HG03558 (cell line): ENCODE data around the gene ANOS1.
"Not testable (repeated sequence)": the region's sequence is repeated elsewhere in the genome, so short reads cannot be mapped to it uniquely, and the experiment has no call there.

ENCODE experiments used
- ATAC-seq: cut with Tn5 transposase; IDR thresholded peaks from one replicate; pipeline ENCODE4 v1.9.1; 2021; ENCODE audit warnings: moderate number of reproducible peaks; ENCODE audit not compliant: unreplicated experiment; ENCODE audit errors: extremely low read depth

The ANOS1 gene

DNA sequence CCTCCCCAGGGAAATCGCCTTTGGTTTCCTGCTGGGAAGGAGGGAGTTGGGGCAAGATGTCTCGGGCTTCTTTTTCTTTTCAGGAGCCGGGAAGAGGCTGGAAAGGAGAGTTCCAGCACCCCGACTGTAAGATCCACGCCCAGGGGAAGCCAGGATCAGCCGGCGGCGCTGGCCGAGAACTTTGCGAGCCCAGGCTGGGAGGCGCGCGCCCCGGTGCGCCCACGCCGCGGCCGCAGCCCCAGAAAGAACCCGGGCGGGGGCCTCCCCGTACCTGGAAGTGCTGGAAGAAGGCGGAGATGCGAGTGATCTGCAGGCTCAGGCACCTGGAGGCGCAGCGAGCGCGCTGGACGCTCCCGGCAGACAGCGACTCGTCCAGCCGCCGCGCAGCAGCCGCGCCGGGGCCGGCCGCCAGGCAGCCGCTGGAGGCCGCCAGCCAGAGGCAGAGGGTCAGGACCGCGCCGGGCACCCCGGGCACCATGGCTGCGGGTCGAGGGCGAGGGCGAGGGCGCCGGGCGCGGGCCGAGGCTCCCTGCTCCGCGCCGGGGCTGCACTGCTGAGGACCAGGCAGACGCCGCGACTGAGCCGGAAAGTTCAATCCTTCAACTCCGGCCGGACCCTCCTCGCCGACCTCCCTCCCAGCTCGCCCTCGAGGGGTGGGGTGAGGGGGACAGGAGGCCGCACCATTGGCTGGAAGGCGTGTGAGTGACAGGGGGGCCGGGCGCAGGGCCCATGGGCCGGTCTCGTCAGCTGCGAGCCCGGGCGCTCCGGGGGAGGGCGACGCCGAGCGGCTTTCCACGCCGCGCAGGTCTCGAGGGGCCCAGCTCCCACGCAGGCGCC, at the start of gene ANOS1:
ANOS1 (minus strand) TSS at position 579 of the 837 bp plus-strand sequence; CDS start at position 478, 101 bp downstream.
- ATAC-seq: no peak

DNA sequence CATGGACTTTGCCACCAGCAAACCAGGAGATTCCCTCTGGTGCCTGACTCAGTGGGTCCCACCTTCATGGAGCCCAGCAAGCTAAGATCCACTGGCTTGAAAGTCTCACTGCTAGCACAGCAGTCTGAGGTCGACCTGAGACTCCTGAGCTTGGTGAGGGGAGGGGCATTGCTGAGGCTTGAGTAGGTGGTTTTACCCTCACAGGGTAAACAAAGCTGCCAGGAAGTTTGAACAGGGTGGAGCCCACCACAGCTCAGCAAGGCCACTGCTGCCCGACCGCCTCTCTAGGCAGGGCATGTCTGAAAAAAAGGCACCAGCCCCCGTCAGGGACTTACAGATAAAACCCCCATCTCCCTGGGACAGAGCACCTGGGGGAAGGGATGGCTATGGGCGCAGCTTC, 41.2 kb upstream of the ANOS1 start:
- no peak for ATAC-seq

DNA sequence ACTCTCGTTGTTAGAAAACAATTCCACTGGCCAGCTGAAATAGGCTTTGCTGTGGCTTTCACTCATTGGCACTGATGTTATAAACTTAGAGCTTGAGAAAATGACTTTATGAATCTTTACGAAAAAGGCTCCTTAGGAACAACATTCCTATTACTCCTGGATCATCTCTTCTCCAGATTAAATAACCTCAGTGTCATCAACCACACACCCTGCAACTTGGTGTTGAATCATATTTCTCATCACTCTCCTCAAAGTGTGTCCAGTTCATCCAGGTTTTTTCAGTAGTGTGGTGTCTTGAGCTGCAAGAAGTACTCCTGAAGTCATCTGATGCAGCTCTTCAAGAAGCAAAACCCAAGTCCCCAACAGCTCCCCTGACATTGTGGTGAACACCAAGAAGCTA, 28.1 kb upstream of the ANOS1 start:
- ATAC-seq: no peak

DNA sequence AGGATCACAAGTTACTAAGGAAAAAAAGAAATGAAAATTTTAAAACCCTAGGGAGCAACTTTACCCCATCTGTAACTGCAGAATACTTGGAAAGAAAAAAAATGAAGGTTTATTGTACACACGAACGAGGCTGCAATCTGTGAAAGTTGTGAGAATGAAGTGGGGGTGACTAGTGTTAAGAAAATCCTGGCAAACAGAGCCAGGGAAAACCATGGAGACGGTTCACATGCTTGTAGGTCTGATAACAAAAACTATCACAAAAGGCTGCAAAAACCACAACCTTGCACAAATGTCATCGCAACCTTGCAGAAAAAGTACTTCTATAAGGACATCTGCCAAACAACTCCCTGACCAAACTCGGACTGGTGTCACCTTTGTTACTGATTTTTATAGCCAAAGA, 26.8 kb upstream of the ANOS1 start:
- not testable (repeated sequence) for ATAC-seq

GRCh38 chrX:8757609-8758389, 25.9 kb upstream of the ANOS1 start:
- ATAC-seq: not testable (repeated sequence)

GRCh38 chrX:8755813-8756212, 23.9 kb upstream of the ANOS1 start:
- ATAC-seq: no peak

GRCh38 chrX:8755116-8755515, 23.2 kb upstream of the ANOS1 start:
- no peak for ATAC-seq

GRCh38 chrX:8749697-8750096, 17.8 kb upstream of the ANOS1 start:
- no peak for ATAC-seq

DNA sequence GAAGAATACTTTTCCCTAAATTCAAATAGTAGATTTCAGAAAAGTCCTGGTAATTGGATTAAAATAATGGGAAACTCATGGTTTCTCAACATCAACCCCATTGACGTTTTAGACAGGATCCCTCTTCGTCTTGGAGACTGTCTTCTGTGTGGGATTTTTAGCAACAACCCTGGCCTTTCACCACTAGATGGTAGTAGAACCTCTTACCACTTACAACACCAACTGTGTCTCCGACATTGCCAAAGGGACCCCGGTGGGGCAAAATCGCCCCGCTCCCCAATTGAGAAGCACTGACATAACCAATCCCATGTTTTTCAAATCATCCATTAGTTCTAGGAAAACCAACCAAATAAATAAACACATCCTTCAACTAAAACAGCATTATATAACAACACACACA, 16.9 kb upstream of the ANOS1 start:
- no peak for ATAC-seq

- ATAC-seq: no peak
Measured at GRCh38 chrX:8743126-8743732, 11.3 kb upstream of the ANOS1 start.

GRCh38 chrX:8741981-8742380, 10.0 kb upstream of the ANOS1 start:
- no peak for ATAC-seq

DNA sequence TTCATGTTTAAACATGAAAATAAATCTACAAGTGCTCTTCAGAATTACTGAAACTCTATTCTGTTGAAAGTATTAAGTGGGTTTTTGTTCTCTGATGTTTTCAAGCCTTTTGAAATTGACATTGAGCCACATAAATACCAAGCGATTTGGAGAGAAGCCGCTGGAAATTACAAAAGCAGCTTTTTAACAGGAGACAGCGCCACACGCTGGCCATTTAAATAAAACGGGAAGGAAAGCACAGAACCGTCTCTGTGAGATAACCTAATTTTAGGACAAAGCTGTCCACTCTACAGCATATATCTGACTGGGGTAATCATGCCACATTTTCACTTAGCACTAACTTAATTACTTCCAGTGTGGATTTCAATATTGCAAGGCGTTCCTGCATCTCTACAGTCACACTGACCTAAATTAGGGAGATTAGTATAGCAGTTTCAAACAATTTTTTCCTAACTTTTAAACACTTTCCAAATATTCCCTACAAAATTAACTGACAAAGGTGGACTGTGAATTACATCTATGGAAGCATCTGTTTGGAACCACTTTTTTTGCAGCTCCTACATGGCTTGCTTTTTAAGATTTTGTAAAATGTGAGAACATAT, 6.8 kb upstream of the ANOS1 start:
- no peak for ATAC-seq

- no peak for ATAC-seq
Measured at GRCh38 chrX:8737883-8738282, 5.9 kb upstream of the ANOS1 start.

DNA sequence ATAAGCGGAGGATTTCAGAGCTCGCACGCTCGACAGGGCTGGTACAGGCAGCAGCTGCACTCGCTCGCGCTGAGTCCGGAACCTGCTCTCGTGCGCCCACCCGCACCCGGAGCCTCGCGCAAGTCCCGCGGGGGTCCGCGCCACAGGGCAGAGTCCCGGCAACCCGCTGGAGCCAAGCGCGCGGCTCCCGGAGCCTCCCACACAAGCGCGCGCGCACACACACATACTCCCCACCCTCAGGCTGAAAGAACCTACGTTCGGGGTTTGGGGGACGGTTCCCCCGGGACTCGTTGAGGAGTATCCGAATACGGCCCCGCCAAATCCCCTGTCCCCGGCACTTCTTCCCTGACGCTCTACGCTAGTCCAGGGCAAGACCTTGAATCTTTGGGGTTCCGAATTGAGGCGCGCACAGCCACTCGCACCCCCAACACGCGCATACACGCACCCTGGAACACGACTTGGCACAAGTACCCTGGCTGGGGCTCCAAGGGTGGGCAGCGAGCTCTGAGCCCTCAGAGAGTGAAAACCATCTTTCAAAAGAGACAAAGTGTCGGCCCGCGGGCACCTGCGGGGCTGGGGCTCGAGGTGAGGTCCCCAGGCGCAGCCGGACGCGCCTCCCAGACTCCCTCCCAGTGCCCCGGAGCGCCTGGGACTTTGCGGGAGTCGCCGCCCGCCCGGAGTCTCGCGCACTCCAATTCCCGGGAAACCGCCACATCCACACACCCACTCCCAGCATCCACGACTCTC, 952 bp downstream of the ANOS1 start:
- no peak for ATAC-seq

DNA sequence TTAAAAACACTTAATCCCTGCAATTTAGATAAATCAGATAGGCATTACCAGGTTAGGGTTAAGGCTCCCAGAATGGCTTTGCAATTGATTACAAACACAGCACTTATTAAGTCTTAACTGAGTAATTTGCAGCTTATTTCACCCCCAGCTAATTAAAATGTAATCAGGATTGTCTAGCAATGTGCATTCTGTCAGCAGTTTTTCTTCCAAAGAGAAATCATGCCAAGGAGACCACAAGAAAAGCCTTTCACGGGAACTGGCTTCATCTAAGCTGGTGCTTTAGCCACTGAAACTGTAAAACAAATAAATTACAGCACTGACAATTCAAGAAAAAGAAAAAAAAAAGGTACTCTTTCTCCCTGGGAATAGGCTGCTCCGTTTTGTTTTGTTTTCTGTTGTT, 2.1 kb downstream of the ANOS1 start:
- no peak for ATAC-seq

DNA sequence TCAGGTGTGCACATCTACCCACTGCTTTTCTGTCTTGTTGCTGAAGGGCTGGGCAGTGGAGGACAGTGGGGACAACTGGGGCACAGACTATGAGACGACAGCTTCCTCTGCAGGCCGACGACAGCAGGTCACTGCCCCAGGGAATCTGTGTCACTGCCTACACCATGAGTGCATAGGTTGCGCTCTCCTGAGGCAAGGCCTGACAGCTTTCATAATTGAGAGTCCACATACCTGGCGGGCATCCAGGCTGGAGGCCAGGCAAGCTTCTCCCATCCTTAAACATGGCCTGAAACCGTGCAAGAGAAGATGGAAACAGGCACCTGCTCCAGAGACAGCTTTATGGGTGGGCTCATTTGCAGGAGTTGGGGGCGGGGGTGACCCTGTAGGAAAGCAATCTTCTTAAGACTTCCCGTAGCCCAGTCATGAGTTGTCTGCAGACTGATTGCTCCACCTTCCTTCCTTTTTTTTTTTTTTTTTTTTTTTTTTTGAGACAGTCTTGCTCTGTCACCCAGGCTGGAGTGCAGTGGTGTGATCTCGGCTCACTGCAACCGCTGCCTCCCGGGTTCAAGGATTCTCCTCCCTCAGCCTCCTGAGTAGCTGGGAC, 2.9 kb downstream of the ANOS1 start:
- no peak for ATAC-seq

GRCh38 chrX:8726031-8726652, 5.8 kb downstream of the ANOS1 start:
- no peak for ATAC-seq

DNA sequence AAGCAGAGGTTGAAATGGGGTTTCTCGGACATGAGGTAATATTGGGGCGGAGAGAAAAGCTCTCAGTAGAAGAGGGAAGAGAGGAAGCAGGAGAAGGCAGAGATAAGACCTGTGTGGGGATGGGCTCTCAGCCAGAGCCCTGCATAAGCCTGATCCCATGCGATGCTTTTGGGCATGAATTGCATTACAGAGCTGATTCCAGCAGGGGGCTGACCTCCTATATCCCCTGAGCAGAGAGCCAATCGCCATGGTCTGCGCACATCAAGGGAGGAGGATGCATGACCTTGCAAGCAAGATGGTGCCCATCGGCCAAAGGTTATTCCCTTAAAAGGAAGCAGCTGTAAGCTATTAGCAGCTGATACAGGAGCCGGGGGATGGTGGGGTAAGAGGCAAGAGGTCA, 7.6 kb downstream of the ANOS1 start:
- no peak for ATAC-seq

GRCh38 chrX:8721536-8721935, 10.4 kb downstream of the ANOS1 start:
- ATAC-seq: no peak
